ENCODE results near the gene CD302.
A peak's percentile ranks its signal among the peaks of the same experiment; 100 is the strongest.

The CD302 gene

GRCh38 chr2:159804941-159805340, 6.9 kb upstream of the CD302 start:
- TF ChIP-seq CTCF (IDR thresholded peaks at IDR 0.05; ENCODE audit: low read length, missing control alignments): no peak
- no peak for DNase-seq (ENCODE audit: low read depth)
- H3K4me3 ChIP-seq (replicated peaks; ENCODE audit: low read depth, low read length): no peak overlapping the region

DNA sequence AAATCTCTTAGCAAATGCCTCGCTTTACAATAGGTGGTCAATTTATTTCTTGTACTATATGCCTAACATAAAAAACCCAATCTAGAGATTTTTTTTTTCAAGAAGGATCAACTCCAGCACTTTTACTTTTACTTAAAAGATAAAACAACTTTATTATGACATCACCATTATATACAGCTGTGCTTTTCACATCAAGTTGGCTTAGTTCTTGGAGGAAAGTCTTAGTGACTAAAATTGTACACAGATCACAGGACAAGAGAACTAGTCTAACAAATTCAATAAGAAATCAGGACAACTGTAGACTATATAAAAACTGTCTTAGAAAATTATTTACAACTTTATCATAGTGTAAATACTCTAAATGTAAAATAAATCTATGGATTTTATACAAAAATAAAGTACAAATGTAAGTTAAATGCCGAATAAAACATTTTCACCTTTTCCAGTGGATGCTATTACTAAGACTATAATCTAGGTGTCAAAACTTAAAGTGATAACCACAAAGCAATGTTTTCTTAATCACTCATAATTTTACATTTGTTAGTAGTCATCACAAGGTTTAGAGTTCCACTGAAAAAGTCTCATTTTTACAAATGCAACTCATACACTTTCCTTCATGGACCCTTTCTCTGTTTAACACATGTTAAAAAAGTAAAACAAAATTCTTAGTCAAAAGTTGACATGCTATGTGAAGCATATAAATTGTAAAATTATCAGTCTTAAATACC, 5.4 kb upstream of the CD302 start:
- no peak for TF ChIP-seq CTCF (IDR thresholded peaks at IDR 0.05; ENCODE audit: low read length, missing control alignments)
- DNase-seq (ENCODE audit: low read depth): no peak
- no peak overlapping the region for H3K4me3 ChIP-seq (replicated peaks; ENCODE audit: low read depth, low read length)

GRCh38 chr2:159802673-159803072, 4.7 kb upstream of the CD302 start:
- H3K4me3 ChIP-seq (replicated peaks; ENCODE audit: low read depth, low read length): no peak overlapping the region
- no peak for DNase-seq (ENCODE audit: low read depth)
- TF ChIP-seq CTCF (IDR thresholded peaks at IDR 0.05; ENCODE audit: low read length, missing control alignments): no peak

- no peak for DNase-seq (ENCODE audit: low read depth)
- H3K4me3 ChIP-seq (replicated peaks; ENCODE audit: low read depth, low read length): no peak overlapping the region
- TF ChIP-seq CTCF (IDR thresholded peaks at IDR 0.05; ENCODE audit: low read length, missing control alignments): no peak
Observed at GRCh38 chr2:159799833-159800232, 1.8 kb upstream of the CD302 start.

- TF ChIP-seq CTCF (IDR thresholded peaks at IDR 0.05; ENCODE audit: low read length, missing control alignments): no peak
- DNase-seq (ENCODE audit: low read depth): no peak
- peak overlapping the region; percentile 88 for H3K4me3 ChIP-seq (replicated peaks; ENCODE audit: low read depth, low read length)
Observed at GRCh38 chr2:159798376-159798725, 343 bp upstream of the CD302 start.

DNA sequence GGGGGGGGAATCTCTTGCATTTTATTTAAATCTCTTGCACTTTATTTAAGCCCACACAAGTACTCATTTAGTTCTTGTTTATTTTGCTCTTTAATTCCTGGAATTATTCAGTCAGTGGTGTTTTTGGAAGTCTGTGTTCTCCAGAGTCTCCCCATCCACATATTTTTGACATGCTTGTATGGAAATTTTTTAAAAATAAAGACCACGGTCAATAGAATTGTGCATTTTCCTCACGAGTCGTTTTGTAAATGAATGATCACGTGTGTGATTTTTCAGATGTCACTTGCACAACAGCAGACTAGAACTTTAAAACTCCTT, 824 bp downstream of the CD302 start:
- H3K4me3 ChIP-seq (replicated peaks; ENCODE audit: low read depth, low read length): peak overlapping the region; percentile 88
- TF ChIP-seq CTCF (IDR thresholded peaks at IDR 0.05; ENCODE audit: low read length, missing control alignments): no peak
- DNase-seq (ENCODE audit: low read depth): no peak
